Hematopoietic multipotent progenitor cell treated with erythropoietin and hydrocortisone succinate and interleukin-3 and kit ligand, for 4 days (in vitro differentiated cells): Measurements from ENCODE around the gene SFXN3.

Experiments used
- DNase-seq: peaks from one replicate; pipeline ENCODE4 v3.0.0-alpha.2; 2015

SFXN3 gene

DNA sequence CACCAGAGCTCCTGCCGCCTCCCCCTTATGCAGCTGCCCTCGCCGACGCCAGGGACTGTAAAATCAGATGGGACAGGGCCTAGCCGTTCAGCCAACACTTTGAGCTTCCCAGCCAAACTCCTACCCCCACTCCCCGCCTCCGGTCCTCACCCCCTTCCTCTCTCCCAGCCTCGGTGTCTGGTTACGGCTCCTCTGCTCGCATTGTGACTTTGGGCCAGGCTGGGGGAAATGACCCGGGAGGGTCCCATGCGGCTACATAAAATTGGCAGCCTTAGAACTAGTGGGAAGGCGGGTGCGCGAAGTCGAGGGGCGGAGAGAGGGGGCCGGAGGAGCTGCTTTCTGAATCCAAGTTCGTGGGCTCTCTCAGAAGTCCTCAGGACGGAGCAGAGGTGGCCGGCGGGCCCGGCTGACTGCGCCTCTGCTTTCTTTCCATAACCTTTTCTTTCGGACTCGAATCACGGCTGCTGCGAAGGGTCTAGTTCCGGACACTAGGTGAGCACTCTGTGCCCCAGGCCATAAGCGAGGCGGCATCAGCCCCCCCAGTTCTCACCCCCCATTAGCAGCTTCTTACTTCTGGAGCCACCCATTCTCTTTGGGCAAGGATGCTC is 30.7 kb downstream of the SFXN3 start, which contains the start of gene KAZALD1:
KAZALD1 (plus strand) TSS at position 366 of the 608 bp plus-strand sequence. CDS start 604 bp downstream, outside the sequence.
- DNase-seq, result no peak

DNA sequence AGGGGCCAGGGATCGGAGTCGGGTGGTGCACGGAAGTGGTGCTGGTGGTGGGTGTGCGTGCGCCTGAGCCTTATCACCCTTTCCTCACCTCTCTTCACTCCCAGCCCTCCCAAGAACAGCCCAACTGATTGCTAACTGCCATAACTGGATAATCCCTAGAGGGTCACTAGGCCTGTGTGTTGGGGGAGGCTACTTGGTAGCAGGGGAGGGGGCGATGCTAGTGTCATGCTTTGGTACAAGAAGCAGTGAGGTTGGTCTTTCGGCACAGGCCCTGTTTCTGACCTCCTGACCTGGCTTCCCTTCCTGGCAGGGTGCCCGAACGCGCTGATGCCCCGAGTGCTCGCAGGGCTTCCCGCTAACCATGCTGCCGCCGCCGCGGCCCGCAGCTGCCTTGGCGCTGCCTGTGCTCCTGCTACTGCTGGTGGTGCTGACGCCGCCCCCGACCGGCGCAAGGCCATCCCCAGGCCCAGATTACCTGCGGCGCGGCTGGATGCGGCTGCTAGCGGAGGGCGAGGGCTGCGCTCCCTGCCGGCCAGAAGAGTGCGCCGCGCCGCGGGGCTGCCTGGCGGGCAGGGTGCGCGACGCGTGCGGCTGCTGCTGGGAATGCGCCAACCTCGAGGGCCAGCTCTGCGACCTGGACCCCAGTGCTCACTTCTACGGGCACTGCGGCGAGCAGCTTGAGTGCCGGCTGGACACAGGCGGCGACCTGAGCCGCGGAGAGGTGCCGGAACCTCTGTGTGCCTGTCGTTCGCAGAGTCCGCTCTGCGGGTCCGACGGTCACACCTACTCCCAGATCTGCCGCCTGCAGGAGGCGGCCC is 31.4 kb downstream of the SFXN3 start:
- peak; percentile 82 for DNase-seq

DNA sequence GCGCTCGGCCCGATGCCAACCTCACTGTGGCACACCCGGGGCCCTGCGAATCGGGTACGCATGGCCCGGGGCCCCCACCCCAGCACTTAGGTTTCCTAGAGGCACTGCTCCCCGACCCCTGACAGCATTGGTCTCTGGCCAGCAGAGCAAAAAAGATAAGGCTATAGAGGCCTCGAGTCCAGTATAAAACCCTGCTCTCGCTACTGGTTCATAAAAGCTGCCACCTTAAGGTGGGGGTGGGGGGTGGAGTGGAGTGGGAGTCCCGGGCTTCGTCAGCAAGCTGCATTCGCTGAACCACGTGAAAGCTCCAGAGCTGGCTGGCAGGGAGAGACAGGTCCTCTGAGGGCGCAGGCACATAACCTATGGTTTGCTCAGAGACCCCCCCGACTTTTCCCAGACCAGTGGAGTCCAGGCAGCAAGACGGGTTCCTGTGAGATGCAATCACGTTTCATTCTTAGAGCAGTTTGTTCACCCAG is 32.1 kb downstream of the SFXN3 start:
- peak; percentile 87 for DNase-seq

GRCh38 chr10:101063548-101064414 is 32.7 kb downstream of the SFXN3 start:
- peak; percentile 34 for DNase-seq

GRCh38 chr10:101064415-101065030 is 33.5 kb downstream of the SFXN3 start:
- DNase-seq, result no peak

GRCh38 chr10:101065481-101066145 is 34.6 kb downstream of the SFXN3 start:
- DNase-seq, result peak; percentile 32

- peak; percentile 88 for DNase-seq
These were observed 35.3 kb downstream of the SFXN3 start for GRCh38 chr10:101066146-101066895.

DNA sequence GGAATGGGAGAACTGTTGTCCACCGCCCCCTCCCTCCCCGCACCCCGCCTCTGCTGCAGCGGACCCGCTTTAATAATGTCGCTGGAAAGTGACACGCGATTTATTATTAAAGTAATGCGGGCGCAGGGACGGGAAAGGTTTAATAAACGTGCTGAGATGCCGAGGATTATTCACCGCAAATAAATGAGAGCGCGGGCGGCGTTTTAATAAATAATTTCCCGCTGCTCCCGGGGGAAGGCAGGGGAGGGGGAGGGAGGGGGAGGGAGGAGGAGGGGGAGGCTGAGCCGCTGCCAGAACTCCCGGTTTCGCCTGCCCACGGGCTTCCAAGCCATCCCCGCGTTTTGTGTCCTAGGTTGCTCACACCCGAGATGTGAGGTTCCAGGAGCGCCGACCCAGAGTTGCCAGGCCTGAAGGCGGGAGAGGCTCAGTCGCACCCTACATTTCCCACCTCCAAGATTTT is 35.9 kb downstream of the SFXN3 start:
- DNase-seq, result no peak

DNA sequence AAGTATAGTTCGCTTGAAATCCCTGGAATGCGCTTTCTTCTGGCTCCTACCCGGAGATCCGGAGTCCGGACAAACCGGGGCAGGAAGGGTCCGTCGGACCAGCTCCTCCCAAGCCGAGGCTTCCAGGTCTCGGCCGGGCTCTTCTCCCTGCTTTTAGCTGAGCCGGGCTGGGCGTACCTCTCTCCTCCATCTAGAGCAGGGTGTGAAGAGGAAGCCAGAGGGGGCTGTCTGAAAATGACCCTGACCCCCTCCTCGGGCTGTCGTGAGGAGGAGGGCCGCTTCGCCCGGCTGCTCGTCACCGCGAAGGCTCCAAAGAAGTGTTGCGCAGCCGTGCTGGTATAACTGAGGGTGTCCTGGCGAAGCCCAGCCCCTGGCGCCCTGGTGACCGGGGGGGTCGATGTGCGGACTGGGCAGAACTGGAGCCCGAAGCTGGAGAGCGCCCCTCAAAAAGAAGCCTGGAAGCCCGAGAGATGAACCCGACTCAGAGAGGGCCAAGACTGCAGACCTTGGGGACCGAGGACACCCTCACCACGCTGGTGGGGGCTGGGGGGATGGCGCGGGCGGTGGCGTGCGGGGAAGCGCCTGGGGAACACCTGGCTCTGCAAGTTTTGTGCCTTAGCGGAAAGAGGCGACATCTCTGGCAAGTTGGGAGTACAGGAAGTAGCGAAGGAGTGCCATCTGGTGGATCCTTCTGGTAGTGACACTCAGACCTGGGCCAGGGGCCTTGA is 36.5 kb downstream of the SFXN3 start:
- peak; percentile 91 for DNase-seq

- DNase-seq, result no peak
These were observed 38.4 kb downstream of the SFXN3 start for GRCh38 chr10:101069441-101069840.

DNA sequence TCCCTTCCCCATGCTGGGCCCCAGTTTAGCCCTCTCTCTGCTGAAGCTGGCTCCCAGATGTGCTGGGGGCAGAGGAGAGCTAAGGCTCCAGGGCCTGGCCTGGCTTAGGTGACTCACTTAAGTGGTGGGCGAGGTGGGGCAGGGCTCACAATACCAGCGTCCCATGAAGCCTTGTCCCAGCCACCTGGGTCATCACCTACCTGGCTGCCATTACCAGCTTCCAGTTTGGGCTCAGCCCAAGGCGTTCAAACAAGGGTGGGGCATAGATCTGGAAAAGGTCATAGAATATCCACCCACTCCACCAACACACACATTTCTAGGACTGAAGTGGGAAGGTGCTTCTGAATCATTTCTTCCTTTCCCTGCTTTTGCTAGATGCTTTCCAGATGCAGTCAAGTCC is 39.1 kb downstream of the SFXN3 start:
- DNase-seq, result no peak

DNA sequence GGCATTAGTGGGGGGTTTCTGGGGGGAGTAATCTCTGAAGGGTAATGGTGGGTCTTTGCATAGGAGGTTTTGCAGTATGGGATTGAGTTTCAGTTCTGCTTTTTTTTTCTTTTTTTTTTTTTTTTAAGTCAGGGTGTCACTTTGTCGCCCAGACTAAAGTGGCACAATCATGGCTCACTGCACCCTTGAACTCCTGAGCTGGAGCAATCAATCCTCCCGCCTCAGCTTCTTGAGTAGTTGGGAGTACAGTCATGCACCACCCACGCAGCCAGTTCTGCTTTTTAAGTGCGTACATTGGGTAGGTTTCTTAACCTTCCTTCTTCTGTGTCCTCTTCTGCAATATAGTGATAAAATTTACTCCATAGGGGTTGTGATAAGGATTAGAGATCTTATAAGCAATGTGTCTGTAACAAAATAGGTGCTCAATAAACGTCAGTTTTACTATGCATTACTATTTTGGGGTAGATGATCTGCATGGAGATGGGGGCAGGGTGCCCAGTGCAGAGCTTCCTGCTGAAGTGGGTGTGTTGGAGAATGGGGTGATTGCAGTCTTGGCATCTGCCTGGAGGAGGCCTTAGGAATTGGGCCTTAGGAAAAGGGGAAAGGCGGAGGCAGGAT is 40.3 kb downstream of the SFXN3 start:
- DNase-seq, result peak; percentile 89

DNA sequence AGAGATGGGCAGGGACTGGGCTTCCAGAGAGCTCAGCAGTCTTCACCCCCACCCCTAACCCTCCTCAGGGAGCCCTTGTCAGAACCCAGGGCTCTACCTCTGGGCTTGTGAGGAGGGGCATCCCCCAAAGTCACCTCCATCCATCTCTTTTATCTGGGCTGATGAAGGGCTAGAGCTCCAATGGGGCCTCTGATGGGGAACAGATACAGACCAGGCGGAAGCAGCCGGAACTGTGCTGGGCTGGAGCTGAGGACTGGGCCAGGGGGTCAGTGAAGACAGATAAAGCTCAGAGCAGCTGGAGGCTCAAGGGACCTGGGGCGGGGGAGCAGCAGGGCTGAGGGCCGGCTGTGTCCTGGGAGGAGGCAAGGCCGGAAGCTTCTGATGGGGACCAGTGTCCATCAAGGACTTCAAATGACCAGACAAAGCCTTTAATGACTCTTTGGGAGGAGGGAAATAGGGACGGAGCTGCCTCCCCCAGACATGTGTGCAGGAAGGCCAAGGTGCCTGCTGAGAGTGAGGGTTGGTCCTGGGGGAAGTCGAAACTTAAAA is 40.9 kb downstream of the SFXN3 start:
- no peak for DNase-seq

- no peak for DNase-seq
These were observed 41.9 kb downstream of the SFXN3 start for GRCh38 chr10:101072923-101073322.

DNA sequence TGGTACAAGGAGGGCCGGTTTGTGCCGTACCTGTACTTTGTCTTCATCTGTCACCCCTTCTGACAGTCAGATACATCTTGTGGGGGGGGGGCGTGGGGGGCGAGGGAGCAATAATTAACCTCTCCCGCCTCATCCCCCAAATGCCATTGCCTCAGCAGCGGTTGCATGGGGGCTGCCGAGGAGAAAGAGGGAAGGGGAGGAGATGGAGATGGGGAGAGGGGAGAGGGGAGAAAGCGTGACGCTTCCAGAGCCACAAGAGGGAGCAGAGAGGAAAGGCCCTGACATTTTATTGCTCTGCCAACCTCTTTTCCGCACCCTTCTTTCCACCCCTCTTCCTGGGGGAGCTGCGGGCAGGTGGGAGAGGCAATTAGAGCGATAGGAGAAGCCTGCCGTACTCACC is 42.6 kb downstream of the SFXN3 start:
- DNase-seq, result no peak

DNA sequence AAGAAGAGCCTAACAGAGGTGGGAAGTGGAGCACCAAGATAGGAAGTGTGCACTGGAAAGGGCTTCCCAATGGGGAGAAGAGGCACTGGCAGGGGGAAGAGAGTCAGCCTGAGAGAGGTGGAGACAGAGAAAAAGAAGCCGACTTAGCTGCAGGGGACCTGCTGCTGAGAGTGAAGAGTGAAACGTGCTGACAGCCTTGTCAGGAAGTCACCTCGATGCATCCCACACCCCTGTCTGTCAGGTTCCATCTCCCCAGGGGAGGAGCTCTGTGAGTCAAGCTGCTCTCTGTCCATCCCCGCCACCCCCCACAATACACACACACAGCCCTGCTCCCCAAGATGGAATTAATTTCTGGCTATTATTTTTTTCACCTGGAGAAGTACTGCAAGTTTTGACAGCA is 44.7 kb downstream of the SFXN3 start:
- DNase-seq, result no peak

- DNase-seq, result no peak
These were observed 45.6 kb downstream of the SFXN3 start for GRCh38 chr10:101076630-101077029.

DNA sequence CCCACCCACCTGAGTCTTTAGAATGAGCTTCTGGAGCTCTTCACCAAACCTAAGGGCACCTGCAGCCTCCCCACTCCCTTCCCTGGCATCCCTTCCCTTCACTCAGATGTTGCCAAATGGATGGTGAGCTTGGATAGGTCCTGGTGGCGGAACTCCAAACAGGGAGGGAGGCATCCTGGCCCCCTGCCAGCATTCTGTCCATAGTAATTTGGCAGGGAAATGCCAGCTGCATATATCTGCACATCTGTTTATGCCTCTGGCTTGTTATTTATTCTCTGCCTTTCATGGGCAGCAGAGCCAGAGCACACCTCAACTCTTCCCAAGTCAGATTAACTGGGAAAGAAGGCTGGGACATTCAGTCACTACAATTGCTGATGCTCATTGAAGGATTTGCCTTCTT is 48.8 kb downstream of the SFXN3 start:
- DNase-seq, result no peak
